GM12865 (cell line): ENCODE results near the gene PHF21A.

Experiments used
- DNase-seq: peaks from one replicate; pipeline ENCODE4 v3.0.0; 2010; ENCODE audit warnings: low read depth
- H3K4me3 ChIP-seq: 2 replicates; pipeline ENCODE4 v1.5.1; 2011; ENCODE audit warnings: mild to moderate bottlenecking, low read depth, low read length, control low read depth
- TF ChIP-seq, protein P1 (sequence below): IDR thresholded peaks from 2 replicates; pipeline ENCODE4 v1.5.1; 2011; ENCODE audit warnings: low read length, control low read depth, low read depth, inconsistent platforms; ENCODE audit not compliant: insufficient read depth; ENCODE audit errors: missing control alignments

The PHF21A gene

GRCh38 chr11:46116007-46116711 is 5.1 kb downstream of the PHF21A start:
- peak; percentile 55 for DNase-seq
- TF ChIP-seq, protein P1, sequence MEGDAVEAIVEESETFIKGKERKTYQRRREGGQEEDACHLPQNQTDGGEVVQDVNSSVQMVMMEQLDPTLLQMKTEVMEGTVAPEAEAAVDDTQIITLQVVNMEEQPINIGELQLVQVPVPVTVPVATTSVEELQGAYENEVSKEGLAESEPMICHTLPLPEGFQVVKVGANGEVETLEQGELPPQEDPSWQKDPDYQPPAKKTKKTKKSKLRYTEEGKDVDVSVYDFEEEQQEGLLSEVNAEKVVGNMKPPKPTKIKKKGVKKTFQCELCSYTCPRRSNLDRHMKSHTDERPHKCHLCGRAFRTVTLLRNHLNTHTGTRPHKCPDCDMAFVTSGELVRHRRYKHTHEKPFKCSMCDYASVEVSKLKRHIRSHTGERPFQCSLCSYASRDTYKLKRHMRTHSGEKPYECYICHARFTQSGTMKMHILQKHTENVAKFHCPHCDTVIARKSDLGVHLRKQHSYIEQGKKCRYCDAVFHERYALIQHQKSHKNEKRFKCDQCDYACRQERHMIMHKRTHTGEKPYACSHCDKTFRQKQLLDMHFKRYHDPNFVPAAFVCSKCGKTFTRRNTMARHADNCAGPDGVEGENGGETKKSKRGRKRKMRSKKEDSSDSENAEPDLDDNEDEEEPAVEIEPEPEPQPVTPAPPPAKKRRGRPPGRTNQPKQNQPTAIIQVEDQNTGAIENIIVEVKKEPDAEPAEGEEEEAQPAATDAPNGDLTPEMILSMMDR = no peak
- peak overlapping the region; percentile 86 for H3K4me3 ChIP-seq

GRCh38 chr11:46114961-46115360 is 6.3 kb downstream of the PHF21A start:
- H3K4me3 ChIP-seq = peak overlapping the region; percentile 15; the same call in 1 of the 2 replicates
- DNase-seq = no peak
- TF ChIP-seq, protein P1 = no peak

DNA sequence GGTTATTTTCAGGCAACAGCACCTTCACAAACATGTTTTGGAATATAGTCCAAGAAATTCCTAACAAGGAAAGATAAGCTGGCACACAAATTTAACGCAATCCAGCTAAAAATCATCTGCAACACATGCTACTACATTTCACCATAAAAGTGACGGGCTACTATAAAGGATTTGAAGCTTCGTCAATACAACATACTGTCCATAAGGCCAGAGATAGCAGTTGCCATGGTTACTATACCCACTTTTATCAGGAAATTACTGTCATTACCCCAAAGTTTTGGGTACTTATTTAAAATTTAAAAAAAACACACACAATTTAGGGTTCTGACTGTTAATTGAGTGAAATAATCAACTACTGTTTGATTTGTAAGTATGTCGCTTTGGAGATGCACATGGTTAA is 6.9 kb downstream of the PHF21A start:
- no peak overlapping the region for H3K4me3 ChIP-seq
- DNase-seq = no peak
- TF ChIP-seq, protein P1 = no peak

DNA sequence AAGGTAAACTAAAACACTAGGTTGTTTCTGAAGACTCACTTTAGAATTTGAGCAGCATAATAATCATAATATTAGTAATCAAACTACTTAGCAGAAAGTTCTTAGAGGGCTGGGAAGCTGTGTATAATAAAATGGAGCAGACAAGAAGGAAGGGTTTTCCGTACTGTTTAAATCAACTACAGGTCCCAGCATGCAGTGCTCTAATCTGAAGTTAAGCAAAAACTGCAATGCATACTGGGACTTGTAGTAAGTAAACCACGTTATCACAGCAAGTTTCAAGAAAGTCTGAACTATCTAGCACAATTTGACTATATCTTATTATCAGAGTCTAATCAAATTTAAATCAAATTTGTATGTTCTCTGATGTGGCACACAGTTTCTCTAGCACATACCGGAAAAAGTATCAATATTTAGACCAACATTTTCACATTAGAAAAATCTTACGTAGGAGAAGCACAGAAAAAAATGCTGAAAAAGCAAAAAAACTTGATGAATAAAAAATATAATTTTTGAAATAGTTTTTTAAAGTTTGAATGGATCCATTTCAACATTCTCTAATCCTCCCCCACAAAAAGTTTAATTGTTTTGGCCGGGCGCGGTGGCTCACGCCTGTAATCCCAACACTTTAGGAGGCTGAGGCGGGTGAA is 8.2 kb downstream of the PHF21A start:
- H3K4me3 ChIP-seq = no peak overlapping the region
- DNase-seq = peak; percentile 78
- TF ChIP-seq, protein P1 = no peak

DNA sequence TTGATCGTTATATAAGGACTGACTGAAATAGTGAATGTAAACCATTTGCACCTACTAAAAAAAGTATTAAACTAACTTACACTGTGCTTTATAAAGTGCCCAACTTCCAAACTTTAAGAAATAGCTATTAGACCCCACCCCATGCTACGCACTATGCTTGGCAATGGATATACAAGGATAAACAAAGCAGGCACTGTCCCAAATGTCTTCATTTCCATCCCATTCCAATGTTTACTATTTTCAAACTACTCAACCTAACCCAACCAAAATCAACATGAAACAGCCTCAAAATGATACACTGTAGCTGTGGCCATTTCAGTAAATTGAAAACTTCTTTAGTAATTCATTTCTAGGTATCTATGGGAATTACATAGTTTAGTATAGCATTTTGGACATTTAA is 12.5 kb downstream of the PHF21A start:
- DNase-seq = no peak
- H3K4me3 ChIP-seq = no peak overlapping the region
- TF ChIP-seq, protein P1 = no peak

DNA sequence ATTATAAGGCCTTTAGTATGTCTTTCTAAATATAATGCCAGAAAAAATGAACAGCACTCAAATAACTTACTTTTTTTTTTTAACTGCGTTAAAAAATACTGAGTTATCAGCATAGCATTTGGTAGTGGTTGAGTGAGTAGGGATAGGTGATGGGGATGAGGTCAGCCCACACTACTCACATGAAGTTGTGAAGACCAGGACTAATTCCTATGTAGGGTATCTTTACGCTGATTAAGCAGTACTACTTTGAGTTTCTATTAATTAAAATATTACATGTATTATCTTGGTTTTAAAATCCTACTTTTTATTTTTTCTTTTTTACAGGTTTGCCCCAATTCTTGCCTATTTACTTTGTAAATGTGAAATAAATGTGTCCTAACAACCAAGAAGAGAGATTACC is 13.5 kb downstream of the PHF21A start:
- no peak overlapping the region for H3K4me3 ChIP-seq
- TF ChIP-seq, protein P1 = no peak
- DNase-seq = no peak

GRCh38 chr11:46107408-46107718 is 13.9 kb downstream of the PHF21A start:
- TF ChIP-seq, protein P1 = no peak
- DNase-seq = no peak
- H3K4me3 ChIP-seq = no peak overlapping the region
